Ramos (cell line): ENCODE data around the gene APOD.

Experiments
- in situ Hi-C: fragments of 300-500 bp; cut with MboI; formaldehyde crosslinking; loops from one replicate; pipeline ENCODE4 v1.14.3; 2022; ENCODE audit warnings: low sequenced_read_pairs; ENCODE audit not compliant: unreplicated experiment

APOD gene

DNA sequence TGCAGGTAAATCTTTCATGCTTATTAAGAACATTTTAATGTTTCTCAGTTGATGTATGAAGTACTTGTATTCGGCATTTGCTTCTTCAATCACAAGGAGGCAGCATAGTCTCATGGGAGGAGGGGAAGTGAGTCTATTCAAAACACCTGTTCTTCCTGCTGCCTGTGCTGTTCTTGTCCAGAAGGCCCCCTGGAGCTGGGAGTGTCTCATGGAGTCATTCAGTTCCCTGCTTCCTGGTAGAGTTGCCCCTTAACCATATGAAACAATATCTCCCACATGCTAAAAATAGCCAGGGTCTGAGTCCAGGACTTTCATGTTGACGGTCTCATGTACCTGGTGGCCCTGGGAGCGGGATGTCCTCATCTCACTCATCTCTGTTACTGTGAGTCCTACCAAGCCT, 25.1 kb downstream of the APOD start:
- in situ Hi-C loops = no loop called here

GRCh38 chr3:195557322-195557721, 26.4 kb downstream of the APOD start:
- in situ Hi-C loops = no loop called here

GRCh38 chr3:195556390-195556789, 27.4 kb downstream of the APOD start:
- in situ Hi-C loops = no loop called here

GRCh38 chr3:195555110-195555509, 28.6 kb downstream of the APOD start:
- in situ Hi-C loops = no loop called here

- in situ Hi-C loops = loop anchor here (5.0 kb wide), 1 partner anchor 298 kb away; no protein-coding TSS in a partner anchor
Observed at GRCh38 chr3:195554458-195554857, 29.3 kb downstream of the APOD start.

DNA sequence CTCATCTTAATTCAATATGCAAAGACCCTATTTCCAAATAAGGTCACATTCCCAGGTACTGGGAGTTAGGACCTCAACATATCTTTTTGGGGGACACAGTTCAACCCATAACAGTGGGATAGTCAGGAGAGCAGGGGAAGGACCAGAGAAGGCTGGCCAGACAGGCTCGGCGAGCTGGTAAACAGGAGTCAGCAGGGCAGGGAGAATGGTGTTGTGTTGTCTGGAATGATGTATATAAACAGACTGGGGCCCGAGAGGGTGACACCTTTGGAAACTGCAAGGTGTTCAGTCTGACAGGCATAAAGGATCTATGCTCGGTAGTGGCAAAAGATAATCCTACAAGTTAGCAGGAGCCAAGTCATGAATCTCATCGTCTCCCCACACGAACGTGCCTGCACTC, 30.5 kb downstream of the APOD start:
- in situ Hi-C loops = loop anchor here (5.0 kb wide), 1 partner anchor 299 kb away; no protein-coding TSS in a partner anchor

- in situ Hi-C loops = loop anchor here (5.0 kb wide), 1 partner anchor 301 kb away; no protein-coding TSS in a partner anchor
Observed at GRCh38 chr3:195551381-195551978, 32.3 kb downstream of the APOD start.

DNA sequence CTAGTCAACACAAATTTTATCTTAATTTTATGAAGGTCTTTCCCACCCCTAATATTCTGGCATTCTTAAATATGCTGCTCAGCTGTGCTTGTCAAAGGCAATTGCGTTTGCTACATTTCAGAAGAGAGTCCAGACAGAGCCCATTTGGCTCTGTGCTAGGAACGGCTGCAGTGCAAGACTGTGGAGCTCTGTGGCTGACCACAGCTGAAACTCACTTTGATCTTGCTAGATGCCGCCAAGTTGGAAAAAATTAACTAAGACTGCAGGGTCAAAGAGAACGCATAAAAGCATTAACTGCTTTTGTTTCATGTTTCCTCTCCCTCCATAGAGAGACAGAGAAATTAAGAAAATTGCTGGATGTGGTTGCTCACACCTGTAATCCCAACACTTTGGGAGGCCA, 33.0 kb downstream of the APOD start:
- in situ Hi-C loops = loop anchor here (5.0 kb wide), 1 partner anchor 302 kb away; no protein-coding TSS in a partner anchor

DNA sequence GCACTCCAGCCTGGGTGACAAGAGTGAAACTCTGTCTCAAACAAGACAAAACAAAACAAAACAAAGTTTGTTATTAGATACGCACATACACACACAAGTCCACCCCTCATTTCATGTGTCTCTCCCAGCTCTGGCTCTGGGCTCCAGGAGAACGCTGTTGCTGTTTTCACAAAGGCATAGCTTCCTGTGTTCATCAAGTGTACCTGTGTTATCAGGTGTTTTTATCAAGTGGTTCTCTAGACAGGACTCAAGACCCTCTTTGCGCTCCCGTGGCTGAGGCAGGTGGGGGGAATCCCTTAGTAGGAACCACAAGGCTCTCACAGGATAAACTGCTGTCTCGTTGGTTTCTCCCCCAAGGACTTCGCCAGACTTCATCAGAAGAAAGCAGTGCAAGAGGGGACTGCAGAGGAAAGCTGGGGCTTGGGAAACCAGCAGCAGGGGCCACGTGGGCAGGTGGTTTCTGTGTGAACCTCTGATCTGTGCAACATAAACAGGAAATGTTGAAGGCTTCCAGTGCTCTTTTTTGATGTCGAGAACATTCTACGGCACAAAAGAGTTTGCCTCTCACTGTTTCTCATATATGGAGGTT, 33.7 kb downstream of the APOD start:
- in situ Hi-C loops = loop anchor here (5.0 to 25.0 kb wide), 2 partner anchors 302 to 1463 kb away; no protein-coding TSS in a partner anchor

DNA sequence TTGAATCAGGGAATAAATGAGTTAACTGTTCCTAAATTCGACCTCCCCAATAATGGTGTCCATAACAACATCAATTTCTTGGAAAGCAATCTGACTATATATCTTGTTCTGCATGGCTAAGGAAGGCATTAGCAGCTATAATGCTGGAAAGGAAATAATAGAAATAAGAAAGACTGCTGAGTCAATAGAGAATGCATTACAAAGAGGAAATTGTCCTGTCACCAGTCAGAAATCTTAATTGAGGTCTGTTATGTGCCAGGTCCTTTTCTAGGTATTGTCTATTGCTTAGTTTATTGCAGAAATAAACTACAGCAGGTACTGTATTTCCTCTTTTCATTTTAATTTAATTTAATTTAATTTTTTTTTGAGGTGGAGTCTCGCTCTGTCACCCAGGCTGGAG, 34.8 kb downstream of the APOD start:
- in situ Hi-C loops = loop anchor here (25.0 kb wide), 1 partner anchor 1462 kb away; no protein-coding TSS in a partner anchor

- in situ Hi-C loops = loop anchor here (25.0 kb wide), 1 partner anchor 1461 kb away; no protein-coding TSS in a partner anchor
Observed at GRCh38 chr3:195548501-195548900, 35.2 kb downstream of the APOD start.

GRCh38 chr3:195548006-195548405, 35.7 kb downstream of the APOD start:
- in situ Hi-C loops = loop anchor here (25.0 kb wide), 1 partner anchor 1461 kb away; no protein-coding TSS in a partner anchor

GRCh38 chr3:195546130-195546560, 37.6 kb downstream of the APOD start:
- in situ Hi-C loops = loop anchor here (25.0 kb wide), 1 partner anchor 1459 kb away; no protein-coding TSS in a partner anchor

DNA sequence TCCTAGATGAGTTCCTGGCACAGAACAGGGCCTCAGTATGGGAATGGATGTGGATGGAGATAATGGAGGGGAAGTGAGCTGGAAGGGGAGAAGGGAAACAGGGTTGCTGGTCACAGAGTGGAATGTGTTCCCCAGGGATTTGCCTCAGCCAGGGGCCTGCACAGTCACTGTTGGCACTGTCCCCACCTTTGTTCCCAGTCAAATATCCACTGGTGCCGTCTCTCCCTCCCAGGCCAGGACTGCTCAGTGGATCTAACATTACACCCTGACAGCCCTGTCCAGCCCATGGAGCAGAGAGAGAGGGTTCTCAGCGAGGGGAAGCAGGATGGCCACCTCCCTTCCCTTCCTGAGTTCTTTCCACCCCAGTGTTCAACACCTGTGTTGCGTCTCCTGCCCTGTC, 39.1 kb downstream of the APOD start:
- in situ Hi-C loops = loop anchor here (5.0 to 25.0 kb wide), 2 partner anchors 387 to 1457 kb away; no protein-coding TSS in a partner anchor

- in situ Hi-C loops = loop anchor here (5.0 to 25.0 kb wide), 2 partner anchors 387 to 1457 kb away; no protein-coding TSS in a partner anchor
Observed at GRCh38 chr3:195544230-195544536, 39.6 kb downstream of the APOD start.

GRCh38 chr3:195543500-195544229, 40.1 kb downstream of the APOD start:
- in situ Hi-C loops = loop anchor here (5.0 to 25.0 kb wide), 2 partner anchors 386 to 1456 kb away; no protein-coding TSS in a partner anchor

DNA sequence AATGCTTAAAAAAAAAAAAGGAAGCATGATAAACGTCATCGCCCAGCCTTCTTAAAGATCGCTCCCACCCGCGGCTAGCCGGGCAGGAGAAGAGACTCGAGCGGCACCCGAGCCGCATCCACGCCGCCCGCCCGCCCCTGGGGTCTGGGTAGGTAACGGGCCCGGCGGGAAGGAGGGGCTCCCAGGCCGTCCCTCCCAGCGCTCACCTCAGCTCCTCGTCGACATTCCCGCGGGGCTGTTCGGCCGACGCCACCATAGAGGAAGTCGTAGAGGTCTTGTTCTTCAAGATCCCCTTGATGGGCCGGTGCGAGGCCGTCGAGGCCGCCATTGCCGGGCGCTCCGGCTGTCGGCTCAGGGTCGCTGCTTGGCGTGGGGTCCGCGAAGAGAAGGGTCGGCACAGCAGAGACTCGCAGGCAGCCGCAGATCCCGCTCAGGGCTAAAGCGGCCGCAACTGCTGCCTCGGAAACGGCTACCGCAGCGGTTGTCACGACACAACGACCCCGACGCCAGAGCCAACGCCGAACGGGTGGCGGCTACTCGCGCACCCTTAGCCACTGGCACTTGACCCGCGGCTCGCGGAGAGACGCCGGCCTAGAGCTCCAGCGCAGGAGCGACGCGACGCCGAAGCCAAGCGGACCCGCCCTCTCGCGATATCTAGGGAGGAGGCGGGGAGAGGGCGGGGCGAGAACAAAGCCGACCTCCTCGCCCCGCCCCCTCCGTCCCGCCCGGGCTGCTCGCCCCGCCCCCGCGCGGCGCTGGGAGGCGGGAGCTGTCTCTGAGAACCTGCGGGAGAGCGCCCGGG, 40.8 kb downstream of the APOD start, which contains the start of gene PPP1R2:
Gene PPP1R2 (minus strand): TSS at position 628 of the 802 bp plus-strand sequence. CDS start 300 bp downstream, at position 328.
- in situ Hi-C loops = loop anchor here (5.0 to 25.0 kb wide), 2 partner anchors 386 to 1456 kb away; no protein-coding TSS in a partner anchor

DNA sequence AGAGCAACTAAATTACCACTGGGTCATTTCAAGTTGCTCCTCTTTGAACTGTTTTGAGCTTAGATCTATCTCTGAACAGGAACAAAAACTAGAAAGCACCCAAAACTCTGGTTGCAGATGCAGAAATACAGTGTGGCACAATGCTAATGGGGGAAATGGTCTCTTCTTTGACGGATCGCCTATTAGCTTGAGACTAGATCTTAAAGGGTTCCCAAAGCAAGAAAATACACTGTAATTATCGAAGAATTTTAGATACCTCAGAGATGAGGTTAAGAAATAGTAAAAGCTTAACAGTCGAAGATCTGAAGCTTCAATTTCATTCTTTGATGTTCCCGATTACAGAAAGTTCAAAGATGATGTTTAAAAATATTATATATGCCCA, 41.4 kb downstream of the APOD start:
- in situ Hi-C loops = loop anchor here (5.0 to 25.0 kb wide), 2 partner anchors 385 to 1455 kb away; no protein-coding TSS in a partner anchor

- in situ Hi-C loops = loop anchor here (5.0 to 25.0 kb wide), 2 partner anchors 383 to 1453 kb away; no protein-coding TSS in a partner anchor
Observed at GRCh38 chr3:195540511-195540910, 43.2 kb downstream of the APOD start.
